NCI-H69 (cell line): ENCODE data around the gene CCL13.

Experiments
- DNase-seq: peaks from one replicate; lab custom pipeline; 2025; lab: John Stamatoyannopoulos, UW

CCL13 gene

DNA sequence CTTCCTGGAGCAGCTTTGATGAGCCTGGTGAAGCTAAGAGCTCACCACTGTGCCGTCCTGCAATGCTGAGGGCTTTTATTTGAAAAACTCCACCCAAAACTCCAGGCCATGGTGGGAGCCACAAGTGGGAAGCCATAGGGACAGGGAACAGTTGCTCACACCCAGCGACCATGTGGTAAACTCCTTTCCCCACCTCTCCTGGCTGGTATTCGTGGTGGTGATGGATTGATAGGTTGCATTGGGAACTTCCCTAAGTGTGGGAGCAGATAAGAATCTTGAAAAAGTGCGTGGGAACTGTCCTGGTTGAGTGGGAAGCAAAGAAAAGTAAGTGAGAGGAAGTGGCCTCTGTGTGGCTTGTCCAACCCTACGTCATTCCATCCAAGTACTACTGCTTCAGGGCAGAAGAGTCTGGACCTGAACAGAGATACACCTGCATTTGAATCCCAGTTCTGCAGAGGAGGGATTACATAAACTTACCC, 6.9 kb downstream of the CCL13 start, which contains the start of gene CCL1:
CCL1 (minus strand) TSS at position 51 of the 479 bp plus-strand sequence. CDS start 72 bp downstream, outside the sequence.
- DNase-seq = no peak

DNA sequence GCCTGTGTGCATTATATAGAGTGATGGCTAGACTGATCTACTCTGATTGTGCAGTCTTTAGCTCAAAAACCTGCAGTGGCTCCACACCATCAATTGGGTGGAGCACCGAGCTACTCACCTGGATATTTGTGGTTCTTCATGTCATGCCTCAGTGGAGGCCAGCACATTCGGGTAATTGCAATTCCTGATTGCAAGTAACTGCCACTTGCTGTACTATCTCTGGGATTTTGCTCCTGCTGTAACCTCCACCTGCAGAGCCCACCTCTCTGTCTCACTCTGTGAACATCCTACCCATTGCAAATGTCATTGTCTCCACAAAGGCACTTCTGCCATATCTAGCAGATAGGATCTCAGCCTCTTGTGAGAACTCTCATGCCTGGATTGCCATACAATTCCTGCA, 8.5 kb downstream of the CCL13 start:
- DNase-seq = no peak

DNA sequence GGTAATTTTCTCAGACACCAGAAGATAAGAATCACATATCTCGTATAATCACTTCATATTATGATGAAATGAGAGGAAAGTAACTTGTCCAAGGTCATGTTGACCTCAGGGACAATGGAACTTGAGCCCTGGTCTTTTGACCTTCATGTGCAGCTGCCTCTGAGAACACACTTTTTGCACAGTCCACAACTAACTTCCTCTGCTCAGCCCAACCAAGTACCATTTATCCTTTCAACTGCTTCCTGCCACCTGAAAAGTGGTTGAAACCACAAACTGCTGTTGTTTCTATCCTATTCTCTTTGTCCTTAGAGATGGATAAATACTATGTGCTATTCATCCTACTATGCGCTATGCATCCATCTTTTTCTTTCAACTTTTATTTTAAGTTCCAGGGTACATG, 9.1 kb downstream of the CCL13 start:
- DNase-seq = no peak

DNA sequence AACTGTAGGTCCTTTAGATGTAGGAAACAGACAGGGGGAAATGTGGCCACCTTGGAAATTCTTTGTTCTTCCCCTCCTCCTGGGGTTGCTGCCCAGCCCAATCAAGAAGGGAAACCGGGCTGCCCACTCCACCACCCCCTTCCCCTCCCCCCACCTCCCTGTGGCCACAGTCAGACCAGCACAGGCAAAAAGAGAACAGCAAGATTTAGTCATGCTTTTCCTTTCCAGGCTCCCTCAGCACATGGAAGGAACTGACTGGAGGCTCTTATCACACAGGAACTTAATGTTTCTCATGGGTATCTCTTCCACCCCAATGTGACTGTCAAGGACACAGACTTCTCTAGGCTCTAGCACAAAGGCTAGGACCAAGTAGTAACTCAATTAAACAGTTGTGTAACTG, 9.7 kb downstream of the CCL13 start:
- DNase-seq = no peak

DNA sequence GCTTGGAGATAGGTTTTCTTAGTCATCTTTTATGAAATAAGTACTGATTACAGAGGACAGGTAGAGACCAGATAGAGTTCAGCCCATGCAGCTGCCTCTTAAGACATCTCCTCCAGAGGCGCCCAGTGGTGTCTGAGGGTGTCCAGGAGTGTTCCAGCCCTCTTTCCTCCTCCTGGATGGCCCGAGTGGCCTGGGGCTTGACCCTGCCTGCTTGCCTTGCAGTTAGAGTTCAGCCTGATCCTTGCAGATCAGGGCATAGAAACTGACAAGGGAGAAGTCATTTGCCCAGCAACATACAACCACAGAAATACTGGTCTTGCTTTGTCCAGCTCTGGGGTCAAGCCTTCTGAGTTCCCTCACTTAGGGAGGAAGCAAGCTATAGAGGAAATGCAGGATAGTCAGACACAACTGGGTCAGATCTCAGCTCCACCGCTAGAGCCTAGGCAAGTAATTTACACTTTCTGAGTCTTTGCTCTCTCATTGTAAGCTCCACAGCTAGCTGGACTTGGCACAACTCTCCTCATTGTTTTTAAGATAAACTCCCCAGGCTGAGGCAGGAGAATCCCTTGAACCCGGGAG, 10.3 kb downstream of the CCL13 start:
- no peak for DNase-seq

DNA sequence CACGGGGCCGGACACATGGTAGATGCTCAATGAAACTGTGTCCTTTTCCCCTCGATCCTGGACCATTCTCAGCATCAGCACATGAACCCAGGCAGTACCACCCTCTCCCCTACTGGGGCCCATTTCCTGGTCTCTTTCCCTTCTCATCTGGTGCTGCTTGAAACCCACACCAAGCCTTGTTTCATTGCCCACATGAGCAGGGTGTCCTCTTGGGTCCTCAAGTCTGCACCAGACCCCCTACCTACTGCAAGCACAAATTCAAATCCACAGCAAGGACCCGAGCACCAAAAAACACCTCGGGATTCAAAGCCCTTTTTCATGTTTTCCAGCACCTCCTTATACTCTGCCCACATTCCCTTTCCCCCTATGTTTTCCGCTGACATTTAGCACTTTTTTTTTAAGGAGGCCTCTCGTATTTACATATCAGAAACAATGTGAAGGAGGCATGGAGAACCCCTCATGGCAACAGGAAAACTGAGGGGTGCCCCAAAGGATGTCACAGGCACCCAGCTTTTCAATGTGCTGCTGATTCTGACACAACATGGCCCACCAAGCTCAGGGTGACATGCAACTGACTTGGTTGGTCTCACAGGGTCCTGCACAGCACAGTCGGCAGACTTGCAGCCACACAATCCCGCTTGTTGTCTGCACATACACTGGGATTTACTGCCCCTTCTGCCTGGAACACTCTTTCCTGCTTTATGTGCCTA, 11.4 kb downstream of the CCL13 start:
- DNase-seq = no peak

DNA sequence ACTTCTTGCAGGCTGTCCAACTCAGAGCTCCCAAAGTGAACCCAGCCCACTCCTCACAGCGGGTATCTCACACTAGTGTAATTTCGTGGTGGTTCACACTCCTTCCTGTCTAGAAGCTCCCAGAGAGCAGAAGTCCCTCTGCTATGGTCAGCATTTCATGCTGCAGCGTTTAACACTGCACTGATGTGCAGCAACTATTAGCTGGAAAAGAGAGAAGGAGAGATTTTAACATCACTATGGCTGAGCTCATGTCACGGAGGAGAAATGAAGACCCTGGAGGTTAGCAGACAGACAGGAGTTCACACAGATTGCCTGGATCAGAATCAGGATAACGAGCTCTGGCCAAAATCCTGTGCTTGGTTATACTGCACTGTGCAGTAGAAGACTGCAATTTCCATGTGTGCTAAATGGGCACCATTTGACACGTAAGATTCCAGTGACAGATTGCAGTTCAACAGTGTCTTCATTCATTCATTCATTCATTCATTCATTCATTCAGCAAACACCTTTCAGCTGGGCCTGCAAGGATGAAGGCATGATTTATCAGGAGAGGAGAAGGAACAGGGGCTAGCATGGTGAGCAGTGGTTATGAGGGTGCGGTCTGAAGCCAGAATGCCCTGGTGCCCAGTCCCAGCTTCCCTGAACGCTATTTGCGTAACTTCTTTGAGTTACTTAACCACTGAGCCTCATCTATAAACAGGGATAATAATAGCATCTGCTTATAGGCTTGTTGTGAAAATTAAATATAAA, 12.1 kb downstream of the CCL13 start:
- no peak for DNase-seq

DNA sequence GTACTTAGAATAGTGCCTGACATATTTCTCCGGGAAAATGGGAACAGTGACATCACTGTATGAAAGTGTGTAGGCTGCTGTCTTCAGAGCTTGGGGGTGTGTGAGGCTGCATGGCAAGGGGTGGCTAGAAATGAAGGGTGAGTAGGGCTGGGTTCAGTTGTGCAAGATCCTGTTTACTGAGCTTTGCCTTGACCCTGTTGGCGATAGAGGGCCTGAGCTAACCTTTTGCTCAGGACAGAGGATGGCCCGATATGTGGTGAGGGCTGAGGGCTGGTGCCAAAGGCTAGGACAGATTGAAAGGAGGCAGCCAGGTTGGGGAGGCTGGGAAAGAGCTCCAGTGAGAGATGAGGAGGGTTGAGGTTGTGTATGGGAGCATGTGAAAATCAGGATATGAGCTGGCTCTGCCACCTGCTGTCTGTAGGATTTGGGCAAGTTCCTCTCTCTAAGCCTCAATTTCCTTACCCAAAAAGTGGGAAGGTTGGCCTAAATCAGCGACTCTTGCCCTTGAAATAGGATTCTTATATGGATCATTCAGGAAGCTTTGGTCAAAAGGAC, 12.7 kb downstream of the CCL13 start:
- no peak for DNase-seq

DNA sequence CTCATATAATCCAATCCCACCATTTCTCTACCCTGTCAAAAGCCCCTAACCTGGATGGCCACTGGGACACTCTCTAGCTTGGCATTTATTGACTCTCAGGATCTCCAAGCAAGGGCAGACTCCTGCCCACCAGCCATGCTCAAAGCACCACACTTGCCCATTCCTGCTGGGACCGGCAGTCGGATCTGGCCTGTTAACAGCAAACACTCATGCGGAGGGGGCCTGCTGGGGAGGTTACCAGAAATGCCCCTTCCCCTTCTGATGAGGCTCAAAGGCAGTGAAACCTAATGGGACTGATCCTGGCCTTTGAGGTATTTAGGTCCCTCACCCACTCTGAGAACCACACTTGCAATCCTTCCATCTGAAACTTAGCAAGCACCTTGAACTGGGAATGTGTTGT, 13.3 kb downstream of the CCL13 start:
- DNase-seq = no peak

DNA sequence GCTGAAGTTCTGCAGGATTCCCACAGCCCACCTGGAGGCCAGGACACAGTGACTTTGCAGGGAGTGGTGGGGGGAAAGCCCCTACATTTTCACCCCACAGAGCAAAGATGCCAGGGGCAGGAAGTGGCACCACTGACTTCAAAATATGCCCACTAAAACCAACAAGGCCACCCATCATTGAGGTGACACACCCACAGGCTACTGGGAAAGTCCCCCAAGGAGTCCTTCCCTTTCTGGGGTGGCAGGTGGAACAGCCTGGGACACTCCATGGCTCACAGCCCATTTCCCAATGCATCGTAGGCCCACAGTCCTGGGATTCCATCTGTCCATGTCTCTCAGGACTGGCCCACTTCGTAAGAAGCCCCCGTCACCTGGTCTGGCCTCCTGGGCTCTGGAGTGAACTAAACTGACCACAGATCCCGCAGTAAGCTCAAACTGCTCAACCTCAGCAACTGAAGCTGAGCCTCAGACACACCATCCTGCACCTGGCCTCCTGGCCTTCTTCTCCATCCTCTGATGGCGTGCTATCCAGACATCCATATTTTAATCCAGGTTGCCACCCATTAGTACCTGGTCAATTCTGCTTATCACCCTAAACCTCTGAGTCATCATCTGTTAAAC, 14.2 kb downstream of the CCL13 start:
- no peak for DNase-seq

DNA sequence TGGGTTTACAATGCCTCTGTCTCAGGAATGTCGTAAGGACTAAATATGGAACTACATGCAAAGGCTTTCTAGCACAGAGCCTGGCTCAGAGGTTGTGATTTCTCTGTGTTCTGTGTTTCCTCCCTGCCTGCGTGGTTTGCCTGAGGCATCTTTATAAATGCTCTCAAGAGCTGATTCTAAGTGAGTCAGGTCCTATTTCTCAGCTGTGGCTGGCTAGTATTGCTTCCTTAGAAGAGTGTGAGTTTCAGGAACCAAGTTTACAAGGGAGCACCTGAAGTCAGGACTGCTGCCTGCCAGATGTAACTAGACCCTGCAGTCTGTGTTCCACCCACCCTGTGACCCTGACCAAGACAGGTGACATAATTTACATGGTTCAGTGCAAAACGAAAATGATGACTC, 14.7 kb downstream of the CCL13 start:
- DNase-seq = no peak

DNA sequence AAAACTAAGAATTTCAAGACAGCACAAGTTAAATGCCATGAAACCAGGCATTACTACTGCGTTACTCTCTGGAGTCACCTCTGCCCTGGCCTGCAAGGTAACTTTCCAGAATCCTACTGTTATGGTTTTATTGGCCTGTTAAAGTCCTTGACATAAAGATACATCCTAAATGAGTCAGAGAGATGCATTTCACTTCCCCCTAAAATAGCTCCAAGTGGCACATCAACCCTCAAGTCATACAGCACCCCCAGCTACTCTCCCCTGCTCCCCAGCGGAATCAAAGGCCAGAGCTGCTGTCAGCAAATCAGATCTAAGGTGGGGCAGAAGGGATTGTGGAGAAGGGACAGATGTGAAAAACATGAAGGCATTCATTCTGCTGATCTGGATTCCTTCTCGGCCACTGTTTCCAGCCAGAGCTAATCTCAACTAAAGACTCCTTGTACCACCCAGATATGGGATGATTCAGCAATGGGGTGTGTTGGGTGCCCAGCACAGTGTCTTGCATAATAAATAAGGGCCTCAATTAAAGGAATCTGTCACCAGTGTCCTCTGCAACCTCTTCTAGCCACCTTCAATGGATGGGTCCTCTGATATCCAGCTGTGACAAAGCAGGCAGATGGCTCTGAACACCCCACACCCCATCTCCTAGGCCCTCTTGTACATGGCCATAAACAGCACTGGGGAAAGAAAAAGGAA, 15.3 kb downstream of the CCL13 start:
- DNase-seq = no peak

DNA sequence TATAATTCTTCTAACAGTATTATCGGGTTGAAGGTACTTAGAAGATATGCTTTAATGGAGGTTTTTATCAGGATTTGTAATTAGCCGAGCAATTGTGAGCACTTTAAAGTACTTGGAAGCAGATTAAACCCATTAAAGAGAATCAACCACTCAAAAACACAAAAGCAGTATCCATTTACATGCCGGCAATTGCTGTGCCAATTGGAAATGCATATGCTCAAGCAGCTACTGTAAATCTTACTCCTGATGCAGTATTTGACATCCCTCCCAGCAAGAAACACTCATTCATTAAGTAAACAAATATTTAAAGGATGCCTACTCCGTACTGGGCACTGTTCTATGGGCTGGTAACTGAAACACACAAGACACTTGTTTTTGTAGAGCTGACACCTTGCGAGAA, 18.2 kb downstream of the CCL13 start:
- peak; percentile 79 for DNase-seq

DNA sequence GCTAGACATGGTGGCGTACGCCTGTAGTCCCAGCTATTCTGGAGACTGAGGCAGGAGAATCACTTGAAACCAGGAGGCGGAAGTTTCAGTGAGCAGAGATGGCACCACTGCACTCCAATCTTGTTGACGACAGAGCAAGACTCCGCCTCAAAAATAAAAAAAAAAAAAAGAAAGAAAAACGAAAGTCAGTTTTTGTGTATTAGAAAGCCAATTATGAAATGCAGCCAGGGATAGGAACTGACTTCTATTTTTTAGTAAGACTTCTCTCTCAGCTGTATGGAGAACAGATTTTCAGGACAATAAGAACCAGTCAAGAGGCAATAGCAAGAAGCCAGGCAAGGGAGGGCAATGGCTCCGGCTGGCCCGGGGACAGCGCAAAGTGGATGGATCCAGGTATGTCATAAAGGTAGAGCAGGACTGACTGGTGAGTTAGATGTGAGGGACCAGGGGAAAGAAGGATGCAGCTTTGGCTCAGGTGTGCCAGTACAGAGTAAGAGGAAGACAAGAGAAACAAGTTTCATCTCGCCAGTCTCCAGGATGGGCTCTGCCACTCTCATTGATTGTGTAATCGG, 19.2 kb downstream of the CCL13 start:
- DNase-seq = no peak

DNA sequence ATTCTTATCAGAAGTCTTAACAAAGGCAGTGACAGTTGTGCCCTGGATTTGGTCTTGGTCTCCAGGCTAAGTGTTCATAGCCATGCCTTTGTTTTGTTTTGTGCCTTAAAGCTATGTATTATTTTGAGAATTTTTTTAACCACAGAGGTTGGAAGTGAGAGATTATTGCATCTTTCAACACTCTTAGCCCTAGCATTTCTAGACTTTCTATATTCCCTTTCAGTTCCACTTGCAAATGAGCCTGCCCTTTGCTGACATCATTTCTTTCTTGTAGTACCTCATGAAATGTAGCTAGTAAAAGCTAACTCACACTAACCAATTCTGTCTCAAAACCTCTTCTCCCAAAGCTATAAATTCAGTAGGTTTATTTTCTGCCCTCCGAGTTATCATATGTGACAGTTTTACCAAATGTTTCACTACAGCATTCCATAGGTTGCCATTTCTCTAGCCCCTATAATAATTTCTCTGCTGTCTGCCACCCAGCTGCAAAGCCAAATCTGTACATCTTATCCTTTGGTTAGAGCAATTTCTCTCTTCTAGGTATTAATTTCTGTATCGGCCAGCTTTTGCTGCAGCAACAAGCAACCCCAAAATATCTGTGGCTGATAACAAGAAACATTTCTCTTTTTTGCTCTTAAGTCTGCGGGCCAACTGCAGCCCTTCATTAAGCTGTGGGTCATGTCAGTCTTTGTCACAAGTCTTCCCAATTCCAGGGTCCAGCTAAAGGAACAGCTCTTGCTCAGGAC, 21.0 kb downstream of the CCL13 start:
- no peak for DNase-seq

DNA sequence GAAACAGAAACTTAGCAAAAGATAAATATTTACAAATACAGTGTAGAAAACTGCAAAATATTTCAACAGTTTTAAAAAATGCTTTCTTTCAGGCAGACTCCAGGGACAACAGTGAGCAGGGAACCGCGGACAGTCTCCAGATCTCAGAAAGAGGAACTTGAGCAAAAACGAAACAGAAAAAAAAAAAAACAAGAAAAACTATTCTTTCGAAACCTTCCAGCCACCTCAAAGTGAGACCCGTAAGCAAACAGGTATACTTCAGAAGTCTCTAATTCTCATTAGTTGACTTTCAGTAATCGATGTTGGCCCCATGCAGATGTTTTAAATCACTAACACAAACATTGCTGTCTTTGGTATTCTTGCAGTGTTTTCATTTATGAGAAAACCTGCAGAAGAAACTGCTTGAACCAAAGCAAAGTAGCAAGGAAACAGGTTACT, 22.4 kb downstream of the CCL13 start:
- DNase-seq = no peak

DNA sequence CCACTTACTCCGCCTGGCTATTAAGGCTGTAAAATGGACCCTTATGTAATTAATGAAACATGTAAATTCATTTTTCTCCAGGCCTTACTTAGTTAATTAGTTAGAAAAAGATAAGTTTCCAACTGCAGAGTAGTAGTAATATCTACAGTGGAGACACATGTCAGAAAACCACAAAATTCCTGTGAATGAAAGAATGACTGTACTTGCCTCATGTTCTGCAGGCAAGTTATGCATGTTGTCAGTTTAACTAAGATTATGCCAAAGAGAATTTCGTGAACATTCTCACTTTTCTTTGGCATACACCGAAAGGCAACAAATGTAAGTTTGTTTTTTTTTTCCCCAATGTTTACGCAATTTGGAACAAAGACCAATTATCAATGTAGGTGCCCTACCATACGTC, 23.6 kb downstream of the CCL13 start:
- DNase-seq = no peak

DNA sequence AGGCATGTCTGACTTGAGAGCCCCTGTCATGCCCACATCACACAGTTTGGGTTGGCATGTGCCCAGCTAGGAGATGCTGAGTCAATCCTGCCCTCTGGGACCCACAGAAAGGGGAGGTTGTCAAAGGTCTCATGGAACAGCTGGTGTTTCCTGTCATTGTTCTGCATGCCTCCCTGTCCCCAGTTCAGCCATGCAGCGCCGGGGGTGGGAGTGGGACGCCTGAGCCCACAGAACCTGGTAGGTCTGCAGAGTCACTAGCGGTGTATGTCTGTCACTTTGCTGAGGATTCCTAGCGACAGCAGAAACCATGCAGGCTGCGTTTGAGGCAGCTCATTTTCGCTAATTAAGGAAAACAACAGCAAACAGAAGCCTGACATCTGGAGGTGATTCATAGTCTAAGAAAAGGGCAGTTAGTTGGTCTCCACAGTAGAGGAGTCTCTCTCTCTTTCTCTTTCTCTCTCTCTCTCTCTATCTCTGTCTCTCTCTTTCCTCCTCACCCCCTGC, 26.4 kb downstream of the CCL13 start:
- peak; percentile 65 for DNase-seq

DNA sequence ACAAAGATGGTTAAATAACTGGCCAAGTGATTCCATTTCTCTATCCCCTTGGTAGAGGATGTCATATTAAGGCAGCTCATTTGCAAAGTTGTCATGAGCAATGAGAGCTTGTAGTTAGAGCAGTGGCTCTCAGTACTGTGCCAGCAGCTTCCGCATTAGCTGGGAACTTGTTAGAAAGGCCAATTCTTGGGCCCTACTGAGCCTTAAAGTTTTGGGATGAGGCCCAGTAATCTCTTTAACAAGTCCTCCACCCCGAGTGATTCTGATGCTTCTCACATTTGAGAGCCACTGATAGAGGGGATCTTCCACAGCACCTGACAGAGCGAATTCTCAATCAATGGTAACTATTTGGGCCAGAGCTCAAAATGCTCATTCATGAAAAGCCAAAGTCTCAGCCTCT, 26.9 kb downstream of the CCL13 start:
- DNase-seq = no peak

DNA sequence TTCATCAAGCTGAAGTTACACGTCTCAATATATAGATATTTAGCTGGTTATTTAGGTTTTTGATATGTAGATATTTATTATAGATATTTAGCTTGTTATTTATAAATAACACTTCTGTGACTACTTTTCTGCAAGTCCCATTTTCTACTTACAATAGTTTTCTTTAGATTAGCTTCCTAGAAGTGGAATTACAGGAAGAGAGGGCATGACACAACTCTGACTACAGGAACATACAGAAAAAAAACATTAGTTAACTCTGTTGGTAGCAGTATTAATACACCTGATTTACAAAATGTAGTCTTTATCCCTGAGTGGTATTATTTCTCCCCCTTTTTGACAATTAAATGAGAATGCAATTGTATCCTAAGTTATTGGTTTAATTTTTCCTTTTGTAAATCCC, 28.0 kb downstream of the CCL13 start:
- DNase-seq = no peak
